Measurements from ENCODE around the gene LTBP1.
"Not testable (repeated sequence)": the region's sequence is repeated elsewhere in the genome, so short reads cannot be mapped to it uniquely, and the experiment has no call there.

The LTBP1 gene

DNA sequence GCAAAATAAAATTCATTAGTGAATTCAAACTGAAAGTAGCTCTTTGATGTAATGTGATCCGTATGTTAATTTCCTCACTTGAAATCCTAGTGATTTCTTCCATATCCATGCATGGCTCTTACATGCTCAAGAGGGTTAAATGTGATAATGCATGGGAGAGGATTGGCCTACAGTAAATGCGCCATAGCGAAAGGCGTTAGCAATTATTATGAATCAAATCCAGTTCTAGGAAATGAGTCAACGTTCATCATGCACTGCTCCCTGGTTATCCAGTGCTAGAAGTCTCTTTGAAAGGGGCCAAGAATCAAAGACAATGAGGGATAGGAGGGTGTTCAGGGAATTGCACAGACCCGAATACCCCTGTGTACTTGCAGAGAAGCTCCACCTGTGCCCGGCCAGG, 428.3 kb downstream of the LTBP1 start:
- no peaks in the 10 kb centered on the region for H3K36me3 ChIP-seq (ENCODE audit: insufficient read depth, low read length)
- no peaks in the 10 kb centered on the region for H3K9me3 ChIP-seq (ENCODE audit: low read length)
- H3K4me1 ChIP-seq (ENCODE audit: insufficient read depth, low read length) = peaks cover 5% of the 10 kb centered on the region
- H3K27me3 ChIP-seq (ENCODE audit: insufficient read depth, low read length) = no peaks in the 10 kb centered on the region
- H2AFZ ChIP-seq (ENCODE audit: low read depth, low read length) = no peak overlapping the region
- no peak overlapping the region for H3K4me3 ChIP-seq (ENCODE audit: low read length)

DNA sequence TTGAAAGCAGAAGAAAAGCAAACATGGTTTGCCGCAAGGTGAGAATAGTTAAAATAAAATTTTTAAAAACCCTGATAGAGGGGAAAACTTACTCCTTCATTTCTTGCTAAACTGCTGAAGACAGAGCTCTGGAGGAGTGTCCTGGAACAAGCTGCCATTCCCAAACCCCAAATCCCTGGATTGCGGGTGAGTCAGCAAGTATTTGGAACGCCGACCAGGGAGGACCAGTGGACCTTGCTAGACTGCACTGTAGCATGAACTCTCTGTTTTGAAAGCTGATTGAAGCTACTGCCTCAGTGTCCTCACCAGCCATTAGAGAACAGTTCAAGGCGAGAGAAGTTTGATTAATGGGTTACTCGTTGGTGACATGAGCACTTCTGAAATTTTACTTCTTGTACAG, 430.3 kb downstream of the LTBP1 start:
- Histone ChIP-seq H3K27me3 (ENCODE audit: insufficient read depth, low read length) (no peaks in the 10 kb centered on the region), H3K4me3 (ENCODE audit: low read length) (no peak overlapping the region), H2AFZ (ENCODE audit: low read depth, low read length) (no peak overlapping the region), H3K9me3 (ENCODE audit: low read length) (no peaks in the 10 kb centered on the region), H3K4me1 (ENCODE audit: insufficient read depth, low read length) (peaks cover 5% of the 10 kb centered on the region), H3K36me3 (ENCODE audit: insufficient read depth, low read length) (no peaks in the 10 kb centered on the region)

DNA sequence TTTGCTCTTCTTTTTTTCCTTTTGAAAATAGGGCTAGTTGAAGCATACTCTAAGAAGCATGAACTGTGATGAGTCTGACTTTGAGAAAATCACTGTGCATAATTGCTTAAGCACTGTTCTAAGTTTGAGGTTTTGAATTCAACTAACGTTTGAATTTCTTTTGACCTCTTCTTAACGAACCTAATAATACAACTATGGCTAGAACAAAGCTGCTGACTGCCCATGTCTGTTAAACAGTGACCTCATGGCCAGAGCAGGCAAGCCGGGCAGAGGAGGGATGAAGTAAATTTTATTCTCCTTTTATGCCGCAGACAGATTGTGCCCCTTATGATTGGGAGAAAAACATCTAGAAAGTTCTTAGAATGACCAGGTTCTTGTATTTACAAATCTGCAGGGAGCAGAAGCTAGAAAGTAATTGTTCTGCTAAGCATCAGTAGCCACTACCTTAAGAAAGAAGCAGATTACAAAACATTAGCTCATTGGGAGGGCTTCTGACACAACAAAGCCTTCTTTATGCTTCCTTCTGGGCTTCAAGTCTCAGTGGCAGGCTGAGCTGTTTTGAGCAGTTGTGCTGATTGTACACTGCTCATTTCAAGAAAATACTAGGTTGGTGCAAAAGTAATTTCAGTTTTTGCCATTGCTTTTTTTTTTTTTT, 431.9 kb downstream of the LTBP1 start:
- Histone ChIP-seq H3K9me3 (ENCODE audit: low read length) (no peaks in the 10 kb centered on the region), H2AFZ (ENCODE audit: low read depth, low read length) (no peak overlapping the region), H3K36me3 (ENCODE audit: insufficient read depth, low read length) (no peaks in the 10 kb centered on the region), H3K4me1 (ENCODE audit: insufficient read depth, low read length) (peaks cover 5% of the 10 kb centered on the region), H3K4me3 (ENCODE audit: low read length) (no peak overlapping the region), H3K27me3 (ENCODE audit: insufficient read depth, low read length) (no peaks in the 10 kb centered on the region)

DNA sequence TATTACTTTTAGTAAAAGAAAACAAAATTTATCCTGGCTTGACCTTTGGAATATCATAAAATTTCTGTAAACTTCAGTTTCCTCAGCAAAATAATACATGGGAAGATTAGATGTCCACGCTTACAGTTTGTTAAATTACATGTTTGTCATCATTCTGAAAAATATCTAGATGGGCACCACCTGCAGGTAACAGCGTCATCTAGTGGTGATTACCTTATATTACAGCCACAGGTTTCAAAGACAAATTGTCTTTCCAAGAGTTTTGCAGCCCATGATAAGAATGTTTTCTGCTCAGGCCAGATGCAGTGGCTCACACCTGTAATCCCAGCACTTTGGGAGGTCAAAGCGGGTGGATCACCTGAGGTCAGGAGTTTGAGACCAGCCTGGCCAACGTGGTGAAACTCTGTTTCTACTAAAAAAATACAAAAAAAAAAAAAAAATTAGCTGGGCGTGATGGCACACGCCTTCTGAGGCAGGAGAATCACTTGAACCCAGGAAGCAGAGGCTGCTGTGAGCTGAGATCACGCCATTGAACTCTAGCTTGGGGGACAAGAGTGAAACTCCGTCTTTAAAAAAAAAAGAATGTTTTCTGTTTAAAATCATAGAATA, 433.4 kb downstream of the LTBP1 start:
- no peak overlapping the region for H2AFZ ChIP-seq (ENCODE audit: low read depth, low read length)
- no peak overlapping the region for H3K4me3 ChIP-seq (ENCODE audit: low read length)
- H3K4me1 ChIP-seq (ENCODE audit: insufficient read depth, low read length) = peaks cover 5% of the 10 kb centered on the region
- H3K27me3 ChIP-seq (ENCODE audit: insufficient read depth, low read length) = no peaks in the 10 kb centered on the region
- H3K9me3 ChIP-seq (ENCODE audit: low read length) = no peaks in the 10 kb centered on the region
- H3K36me3 ChIP-seq (ENCODE audit: insufficient read depth, low read length) = no peaks in the 10 kb centered on the region

DNA sequence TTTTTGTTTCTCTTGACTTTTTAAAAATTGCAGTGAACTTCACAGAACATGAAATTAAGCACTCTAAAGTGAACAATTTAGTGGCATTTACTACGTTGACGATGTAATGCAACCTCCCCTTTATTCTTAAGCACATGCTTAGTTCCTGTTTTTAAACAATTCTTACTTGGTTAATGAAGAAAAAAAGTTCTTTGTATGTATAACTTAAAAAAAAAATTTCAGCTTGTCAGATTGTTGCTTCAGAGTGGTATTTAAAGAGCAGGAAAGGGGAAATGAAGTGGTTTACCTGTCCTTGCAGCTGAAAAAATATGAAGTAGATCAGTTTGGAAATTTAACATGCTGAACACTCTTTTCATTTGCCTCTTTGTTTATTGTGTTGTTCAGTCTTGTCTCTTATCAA, 434.0 kb downstream of the LTBP1 start:
- Histone ChIP-seq H3K4me3 (ENCODE audit: low read length) (no peak overlapping the region), H3K9me3 (ENCODE audit: low read length) (no peaks in the 10 kb centered on the region), H3K27me3 (ENCODE audit: insufficient read depth, low read length) (no peaks in the 10 kb centered on the region), H3K36me3 (ENCODE audit: insufficient read depth, low read length) (no peaks in the 10 kb centered on the region), H3K4me1 (ENCODE audit: insufficient read depth, low read length) (peaks cover 5% of the 10 kb centered on the region), H2AFZ (ENCODE audit: low read depth, low read length) (no peak overlapping the region)

DNA sequence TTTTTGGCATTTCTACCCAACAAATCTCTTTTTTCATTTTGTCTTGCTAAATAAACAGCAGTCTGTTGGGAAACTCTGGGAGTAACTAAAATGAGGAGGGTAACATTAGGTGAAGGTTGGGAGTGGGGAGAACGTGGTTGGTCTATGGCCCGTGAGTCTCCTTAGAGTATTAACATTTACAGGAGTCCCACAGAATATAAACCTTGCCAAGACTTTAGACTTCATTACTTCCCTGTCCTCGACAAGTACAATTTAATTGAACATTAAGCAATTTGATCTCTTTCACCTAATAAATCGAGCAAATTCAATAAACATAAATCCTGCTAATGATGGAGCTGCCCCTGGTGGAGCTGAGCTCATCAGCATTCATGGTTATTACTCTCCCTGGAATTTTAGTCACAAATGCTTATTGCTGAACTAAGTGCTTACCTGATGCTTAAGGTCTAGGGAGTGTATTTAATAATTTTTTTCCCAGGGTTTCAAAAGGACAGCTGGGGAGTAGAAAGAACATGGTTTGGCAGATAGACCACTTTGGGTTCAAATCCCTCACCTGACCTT, 434.6 kb downstream of the LTBP1 start:
- H3K4me3 ChIP-seq (ENCODE audit: low read length) = no peak overlapping the region
- H3K36me3 ChIP-seq (ENCODE audit: insufficient read depth, low read length) = no peaks in the 10 kb centered on the region
- H3K9me3 ChIP-seq (ENCODE audit: low read length) = no peaks in the 10 kb centered on the region
- no peak overlapping the region for H2AFZ ChIP-seq (ENCODE audit: low read depth, low read length)
- H3K4me1 ChIP-seq (ENCODE audit: insufficient read depth, low read length) = peaks cover 5% of the 10 kb centered on the region
- H3K27me3 ChIP-seq (ENCODE audit: insufficient read depth, low read length) = no peaks in the 10 kb centered on the region

DNA sequence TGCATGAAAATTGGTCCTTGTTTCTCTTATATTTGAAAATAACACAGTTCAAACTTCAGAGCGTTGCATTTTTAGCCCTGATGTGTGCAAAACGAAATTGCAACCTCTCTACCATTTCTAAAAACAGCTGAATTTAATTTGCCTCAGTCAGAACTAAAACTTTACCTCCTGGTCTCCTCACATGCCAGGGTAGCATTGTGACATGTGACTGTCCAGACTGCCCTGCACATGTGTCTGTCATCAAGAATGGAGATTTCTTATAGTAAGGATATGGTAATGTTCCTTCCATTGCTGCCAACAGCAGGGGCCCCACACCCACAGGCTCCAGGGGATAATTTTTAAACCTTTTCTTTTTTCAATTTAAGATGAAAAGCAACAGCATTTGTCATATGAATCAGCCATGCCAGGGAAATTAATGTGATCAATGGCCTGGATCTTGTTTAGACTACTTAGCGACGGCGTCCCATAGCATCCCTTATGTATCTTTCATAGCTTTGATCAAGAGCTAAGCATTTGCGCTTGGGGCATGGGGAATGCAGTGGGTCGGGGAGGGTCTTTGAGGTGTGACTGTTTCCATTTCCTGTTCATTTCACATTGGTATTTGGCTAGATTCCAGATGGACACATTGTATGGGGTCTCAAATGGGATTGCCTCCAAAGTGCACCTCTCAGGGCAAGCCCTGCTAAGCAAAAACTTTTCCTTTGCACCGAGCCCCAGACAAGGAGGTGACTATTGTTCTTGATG, 437.3 kb downstream of the LTBP1 start:
- Histone ChIP-seq H2AFZ (ENCODE audit: low read depth, low read length) (no peak overlapping the region), H3K36me3 (ENCODE audit: insufficient read depth, low read length) (no peaks in the 10 kb centered on the region), H3K4me1 (ENCODE audit: insufficient read depth, low read length) (no peaks in the 10 kb centered on the region), H3K27me3 (ENCODE audit: insufficient read depth, low read length) (no peaks in the 10 kb centered on the region), H3K9me3 (ENCODE audit: low read length) (no peaks in the 10 kb centered on the region), H3K4me3 (ENCODE audit: low read length) (no peak overlapping the region)

DNA sequence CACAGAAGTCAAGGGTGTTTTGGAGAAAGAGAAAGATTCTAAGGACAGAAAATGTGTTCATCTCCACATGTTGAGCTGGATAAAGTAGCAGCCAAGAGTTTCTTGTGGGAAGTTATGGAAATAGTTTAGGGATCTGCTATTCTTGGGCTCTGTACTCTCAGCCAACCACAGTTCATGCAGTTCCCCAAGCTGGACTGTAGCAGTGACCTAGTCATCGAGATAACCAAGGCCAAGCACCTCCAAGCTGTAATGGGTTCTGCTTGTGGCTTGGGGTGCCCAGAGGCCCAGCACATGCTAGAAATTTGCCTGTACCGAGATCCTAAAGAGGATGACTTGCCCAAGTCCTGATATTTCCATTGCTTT, 437.8 kb downstream of the LTBP1 start:
- Histone ChIP-seq H2AFZ (ENCODE audit: low read depth, low read length) (no peak overlapping the region), H3K27me3 (ENCODE audit: insufficient read depth, low read length) (no peaks in the 10 kb centered on the region)

DNA sequence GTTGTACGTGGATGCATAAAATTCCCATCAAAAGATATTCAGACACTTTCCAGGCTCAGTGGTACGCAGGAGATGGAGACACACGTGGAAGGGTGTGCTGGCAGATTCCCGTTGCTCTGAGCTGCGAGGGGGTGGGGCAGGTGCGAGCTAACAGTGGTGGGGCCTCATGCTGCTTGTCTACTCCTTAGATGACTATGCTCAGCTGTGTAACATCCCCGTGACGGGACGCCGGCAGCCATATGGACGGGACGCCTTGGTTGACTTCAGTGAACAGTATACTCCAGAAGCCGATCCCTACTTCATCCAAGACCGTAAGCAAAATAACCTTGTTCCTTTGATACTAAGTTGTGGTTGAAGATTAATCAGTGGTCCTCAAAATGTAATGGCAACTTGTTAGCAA, 442.2 kb downstream of the LTBP1 start:
- Histone ChIP-seq H3K4me3 (ENCODE audit: low read length) (no peak overlapping the region), H3K27me3 (ENCODE audit: insufficient read depth, low read length) (no peaks in the 10 kb centered on the region), H2AFZ (ENCODE audit: low read depth, low read length) (no peak overlapping the region), H3K4me1 (ENCODE audit: insufficient read depth, low read length) (no peaks in the 10 kb centered on the region), H3K9me3 (ENCODE audit: low read length) (no peaks in the 10 kb centered on the region), H3K36me3 (ENCODE audit: insufficient read depth, low read length) (no peaks in the 10 kb centered on the region)

More for the DNA sequence above, 437.8 kb downstream of the LTBP1 start:
- Histone ChIP-seq H3K36me3 (ENCODE audit: insufficient read depth, low read length) (no peaks in the 10 kb centered on the region), H3K4me3 (ENCODE audit: low read length) (no peak overlapping the region), H3K9me3 (ENCODE audit: low read length) (no peaks in the 10 kb centered on the region), H3K4me1 (ENCODE audit: insufficient read depth, low read length) (no peaks in the 10 kb centered on the region)

DNA sequence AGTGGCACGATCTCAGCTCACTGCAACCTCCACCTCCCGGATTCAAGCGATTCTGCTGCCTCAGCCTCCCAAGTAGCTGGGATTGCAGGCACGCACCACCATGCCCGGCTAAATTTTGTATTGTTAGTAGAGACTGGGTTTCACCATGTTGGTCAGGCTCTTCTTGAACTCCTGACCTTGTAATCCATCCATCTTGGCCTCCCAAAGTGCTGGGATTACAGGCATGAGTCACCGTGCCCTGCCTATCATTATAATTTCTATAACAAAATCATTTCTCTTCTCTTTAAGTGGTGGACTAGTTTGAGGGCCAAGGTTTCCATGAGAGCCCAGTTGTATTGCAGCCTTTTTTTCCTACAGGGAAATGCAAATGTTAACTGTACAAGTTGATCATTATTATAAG, 442.9 kb downstream of the LTBP1 start:
- H3K36me3 ChIP-seq (ENCODE audit: insufficient read depth, low read length); H3K4me3 ChIP-seq (ENCODE audit: low read length); H3K9me3 ChIP-seq (ENCODE audit: low read length); H3K4me1 ChIP-seq (ENCODE audit: insufficient read depth, low read length); H3K27me3 ChIP-seq (ENCODE audit: insufficient read depth, low read length); H2AFZ ChIP-seq (ENCODE audit: low read depth, low read length): not testable (repeated sequence)

DNA sequence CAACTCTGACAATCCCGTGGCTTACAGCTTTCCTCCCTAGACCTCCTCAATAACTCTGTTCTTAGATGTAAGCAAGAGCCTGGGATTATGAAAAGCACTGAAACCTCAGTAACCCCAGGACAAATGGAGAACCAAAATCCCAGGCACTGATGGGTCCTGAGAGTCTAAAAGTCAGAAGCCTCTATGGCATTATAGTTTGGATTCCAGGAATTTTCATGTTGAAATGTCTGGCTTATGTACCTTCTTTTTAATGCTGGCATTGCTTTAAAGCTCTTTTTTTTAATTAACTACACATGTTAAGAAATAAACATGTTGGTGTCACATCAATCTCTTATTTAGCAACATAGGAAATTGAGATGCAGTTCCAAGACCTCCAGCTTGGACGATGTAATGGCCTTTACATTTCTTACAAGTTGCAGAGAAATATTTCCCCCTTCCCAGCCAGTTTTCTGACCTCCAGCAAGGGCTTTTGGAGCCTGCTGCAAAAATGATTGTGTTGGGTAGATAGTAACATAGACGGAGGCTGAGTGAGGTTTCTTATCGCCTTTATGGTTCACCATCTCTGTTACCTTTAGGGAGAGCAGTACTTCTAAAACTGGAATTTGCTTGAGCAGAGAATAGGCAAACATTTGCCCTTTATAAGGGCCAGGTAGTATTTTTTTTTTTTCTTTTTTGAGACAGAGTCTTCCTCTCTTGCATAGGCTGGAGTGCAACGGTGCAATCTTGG, 444.9 kb downstream of the LTBP1 start:
- peaks cover 2% of the 10 kb centered on the region for H3K9me3 ChIP-seq (ENCODE audit: low read length)
- H3K36me3 ChIP-seq (ENCODE audit: insufficient read depth, low read length) = no peaks in the 10 kb centered on the region
- no peak overlapping the region for H2AFZ ChIP-seq (ENCODE audit: low read depth, low read length)
- H3K27me3 ChIP-seq (ENCODE audit: insufficient read depth, low read length) = no peaks in the 10 kb centered on the region
- H3K4me3 ChIP-seq (ENCODE audit: low read length) = no peak overlapping the region
- H3K4me1 ChIP-seq (ENCODE audit: insufficient read depth, low read length) = no peaks in the 10 kb centered on the region

DNA sequence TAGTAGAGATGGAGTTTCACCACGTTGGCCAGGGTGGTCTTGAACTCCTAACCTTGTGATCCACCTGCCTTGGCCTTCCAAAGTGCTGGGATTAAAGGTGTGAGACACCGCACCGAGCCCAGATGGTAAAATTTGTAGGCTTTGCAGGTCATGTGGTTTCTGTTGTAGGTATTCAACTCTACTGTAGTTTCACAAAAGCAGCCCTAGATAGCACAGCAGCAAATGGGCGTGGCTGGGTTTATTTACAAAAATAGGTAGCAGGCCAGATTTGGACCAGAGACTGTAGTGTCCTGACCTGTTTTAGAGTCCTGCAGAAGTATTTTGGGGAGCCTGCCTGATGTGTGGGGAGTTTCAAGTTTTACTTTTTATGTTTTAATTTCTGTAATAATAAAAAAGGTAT, 445.6 kb downstream of the LTBP1 start:
- no peaks in the 10 kb centered on the region for H3K27me3 ChIP-seq (ENCODE audit: insufficient read depth, low read length)
- no peaks in the 10 kb centered on the region for H3K4me1 ChIP-seq (ENCODE audit: insufficient read depth, low read length)
- H3K9me3 ChIP-seq (ENCODE audit: low read length) = peaks cover 2% of the 10 kb centered on the region
- no peaks in the 10 kb centered on the region for H3K36me3 ChIP-seq (ENCODE audit: insufficient read depth, low read length)
- no peak overlapping the region for H3K4me3 ChIP-seq (ENCODE audit: low read length)
- H2AFZ ChIP-seq (ENCODE audit: low read depth, low read length) = no peak overlapping the region

DNA sequence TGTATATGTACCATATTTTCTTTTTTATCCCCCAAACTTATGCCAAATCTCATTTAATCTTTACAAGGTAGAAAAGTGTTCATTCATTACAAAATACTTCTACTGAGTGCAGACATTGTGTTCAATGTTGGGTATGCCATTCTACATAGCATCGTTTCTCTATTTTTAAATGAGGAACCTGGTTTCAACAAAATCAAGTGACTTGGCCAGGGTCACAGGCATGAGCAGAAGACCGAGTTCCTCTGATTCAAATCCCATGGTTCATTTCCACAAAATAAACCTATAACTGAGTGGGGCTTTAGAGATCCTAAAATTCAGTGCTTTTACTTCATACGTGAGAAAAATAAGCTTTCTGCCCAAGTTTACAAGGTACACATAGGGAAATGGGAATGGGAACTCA, 448.3 kb downstream of the LTBP1 start:
- Histone ChIP-seq H3K9me3 (ENCODE audit: low read length) (peaks cover 2% of the 10 kb centered on the region), H3K36me3 (ENCODE audit: insufficient read depth, low read length) (peaks cover 1% of the 10 kb centered on the region), H3K4me1 (ENCODE audit: insufficient read depth, low read length) (no peaks in the 10 kb centered on the region), H3K27me3 (ENCODE audit: insufficient read depth, low read length) (no peaks in the 10 kb centered on the region), H3K4me3 (ENCODE audit: low read length) (no peak overlapping the region), H2AFZ (ENCODE audit: low read depth, low read length) (no peak overlapping the region)
